Fibroblast of skin of right quadriceps (primary cell): ENCODE results near the gene CHL1.

Experiments
- DNase-seq: peaks from one replicate; pipeline ENCODE4 v3.0.0-alpha.2; 2013

Gene CHL1

GRCh38 chr3:196311-197148 is at the start of gene CHL1:
CHL1 (plus strand) TSS chr3:196763; CDS start chr3:319777, 123,014 bp downstream.
- no peak for DNase-seq

- no peak for DNase-seq
Measured at GRCh38 chr3:151614-152189, 44.9 kb upstream of the CHL1 start.

GRCh38 chr3:159974-160373 is 36.6 kb upstream of the CHL1 start:
- DNase-seq: no peak

- DNase-seq: no peak
Measured at GRCh38 chr3:166071-166470, 30.5 kb upstream of the CHL1 start.

GRCh38 chr3:166799-167198 is 29.8 kb upstream of the CHL1 start:
- DNase-seq: no peak

- no peak for DNase-seq
Measured at GRCh38 chr3:173886-174285, 22.7 kb upstream of the CHL1 start.

GRCh38 chr3:184976-185375 is 11.6 kb upstream of the CHL1 start:
- no peak for DNase-seq

GRCh38 chr3:192215-192929 is 4.2 kb upstream of the CHL1 start:
- DNase-seq: no peak

- DNase-seq: no peak
Measured at GRCh38 chr3:194001-194400, 2.6 kb upstream of the CHL1 start.

GRCh38 chr3:194421-194820 is 2.1 kb upstream of the CHL1 start:
- DNase-seq: no peak

- DNase-seq: no peak
Measured at GRCh38 chr3:195666-196065, 897 bp upstream of the CHL1 start.

- no peak for DNase-seq
Measured at GRCh38 chr3:197149-197827, 725 bp downstream of the CHL1 start.

- no peak for DNase-seq
Measured at GRCh38 chr3:197828-198491, 1.4 kb downstream of the CHL1 start.

- DNase-seq: no peak
Measured at GRCh38 chr3:199835-200234, 3.3 kb downstream of the CHL1 start.

- DNase-seq: no peak
Measured at GRCh38 chr3:200758-201325, 4.3 kb downstream of the CHL1 start.

- DNase-seq: no peak
Measured at GRCh38 chr3:204102-204501, 7.5 kb downstream of the CHL1 start.

GRCh38 chr3:207973-208372 is 11.4 kb downstream of the CHL1 start:
- no peak for DNase-seq

GRCh38 chr3:210669-211068 is 14.1 kb downstream of the CHL1 start:
- no peak for DNase-seq

GRCh38 chr3:212432-212831 is 15.9 kb downstream of the CHL1 start:
- no peak for DNase-seq

GRCh38 chr3:217099-217813 is 20.7 kb downstream of the CHL1 start:
- no peak for DNase-seq

- DNase-seq: no peak
Measured at GRCh38 chr3:217948-218347, 21.4 kb downstream of the CHL1 start.
